PC-9 (cell line): ENCODE data around the gene CD99. TPM values are rescaled to one million over a fixed set of nuclear protein-coding genes. Genes with fewer than 3 reads are reported as not detected.

Source experiments
- BruUV-seq: library from RNA; stranded (reverse); fragments of 400-500 nt; replicated peaks from 2 replicates; lab custom pipeline; 2021; lab: Mats Ljungman, UMichigan
- CTCF ChIA-PET: fragments of 300-600 bp; sonication (Branson Sonifier 250); formaldehyde crosslinking; loops from one replicate; lab custom pipeline; 2022; ENCODE audit warnings: antibody characterized with exemption; lab: Charles Lee
- POLR2A ChIA-PET: fragments of 300-600 bp; sonication (Branson Sonifier 250); formaldehyde crosslinking; loops from one replicate; lab custom pipeline; 2022; ENCODE audit warnings: antibody characterized with exemption; ENCODE audit not compliant: unreplicated experiment; lab: Charles Lee
- DNase-seq, 2 experiments: peaks; one replicate each; pipeline versions ENCODE4 v3.0.0 to v3.0.0-alpha.2; 2015 to 2022; ENCODE audit warnings: mixed read lengths in 1 of 2
- H2AFZ ChIP-seq: fragments of 200-600 bp; sonication (generic); 2 replicates; pipeline ENCODE4 v1.8.1; 2017; ENCODE audit warnings: antibody characterized with exemption
- H3F3A ChIP-seq: fragments of 200-600 bp; sonication (generic); 2 replicates; pipeline ENCODE4 v1.8.1; 2017; ENCODE audit warnings: antibody characterized with exemption, mild to moderate bottlenecking, low read depth; ENCODE audit not compliant: insufficient read depth
- H3K27ac ChIP-seq: fragments of 200-600 bp; sonication (generic); 2 replicates; pipeline ENCODE4 v1.6.1; 2016; ENCODE audit warnings: mixed run types
- H3K27me3 ChIP-seq: fragments of 200-600 bp; sonication (generic); 2 replicates; pipeline ENCODE4 v1.6.1; 2016; ENCODE audit warnings: low read depth, mixed run types; ENCODE audit not compliant: insufficient read depth
- H3K36me3 ChIP-seq: fragments of 200-600 bp; sonication (generic); 2 replicates; pipeline ENCODE4 v1.6.1; 2016; ENCODE audit warnings: low read depth, mixed run types
- H3K4me1 ChIP-seq: fragments of 200-600 bp; sonication (generic); replicated peaks from 2 replicates; pipeline ENCODE4 v1.6.1; 2016; ENCODE audit warnings: mixed run types; ENCODE audit not compliant: insufficient read depth
- H3K4me2 ChIP-seq: fragments of 200-600 bp; sonication (generic); 2 replicates; pipeline ENCODE4 v1.6.1; 2017; ENCODE audit warnings: mixed run types
- H3K4me3 ChIP-seq: fragments of 200-600 bp; sonication (generic); 2 replicates; pipeline ENCODE4 v1.6.1; 2016; ENCODE audit warnings: mixed run types
- H3K79me2 ChIP-seq: fragments of 200-600 bp; sonication (generic); 2 replicates; pipeline ENCODE4 v1.6.1; 2017; ENCODE audit warnings: low read depth, mixed run types
- H3K9me2 ChIP-seq: fragments of 200-600 bp; sonication (generic); 2 replicates; pipeline ENCODE4 v1.8.1; 2017; ENCODE audit warnings: mild to moderate bottlenecking; ENCODE audit not compliant: insufficient read depth
- H3K9me3 ChIP-seq: fragments of 200-600 bp; sonication (generic); 2 replicates; pipeline ENCODE4 v1.8.1; 2016; ENCODE audit warnings: low read depth; ENCODE audit not compliant: insufficient read depth
- H4K20me1 ChIP-seq: fragments of 200-600 bp; sonication (generic); 2 replicates; pipeline ENCODE4 v1.8.1; 2017; ENCODE audit not compliant: insufficient read depth
- CTCF ChIP-seq: fragments of 200-600 bp; sonication (generic); conservative IDR thresholded peaks from 2 replicates; pipeline ENCODE4 v1.6.1; 2017; ENCODE audit warnings: mixed run types, antibody characterized with exemption, mild to moderate bottlenecking, moderate library complexity
- EZH2 ChIP-seq: fragments of 200-600 bp; sonication (generic); IDR thresholded peaks from 2 replicates; pipeline ENCODE4 v1.8.0; 2017; ENCODE audit warnings: antibody characterized with exemption, low read depth
- intact Hi-C: fragments of 100-400 bp; cut with micrococcal nuclease; formaldehyde crosslinking; loops from one replicate; pipeline ENCODE4 v1.10.0; 2022; ENCODE audit not compliant: unreplicated experiment
- total RNA-seq: library from RNA; stranded (reverse); gene quantifications from 2 replicates; pipeline ENCODE4 v1.2.3, GENCODE V29; 2021

CD99 gene
- total RNA-seq, 1 experiment from 2014 or later: 159 TPM

GRCh38 chrX:2765549-2765830 is 74.4 kb downstream of the CD99 start:
- Histone ChIP-seq H4K20me1 (no peaks in the 10 kb centered on the region), H3K4me3 (no peak overlapping the region), H3K27me3 (no peaks in the 10 kb centered on the region), H3K79me2 (no peaks in the 10 kb centered on the region), H3K4me2 (no peak overlapping the region), H3K9me3 (no peaks in the 10 kb centered on the region), H3K36me3 (no peaks in the 10 kb centered on the region), H3K9me2 (no peaks in the 10 kb centered on the region), H3K27ac (no peak overlapping the region), H2AFZ (no peak overlapping the region), H3F3A (no peaks in the 10 kb centered on the region; the same call in 1 of the 2 replicates), H3K4me1 (peaks cover 13% of the 10 kb centered on the region)
- intact Hi-C loops: no loop called here
- ChIA-PET CTCF (no interaction called here), POLR2A (no interaction called here)
- DNase-seq: no peak
- TF ChIP-seq EZH2: no peak
- TF ChIP-seq CTCF: no peak
- BruUV-seq: no TSS peak

GRCh38 chrX:2766906-2767305 is 75.8 kb downstream of the CD99 start:
- Histone ChIP-seq H4K20me1 (no peaks in the 10 kb centered on the region), H3K36me3 (no peaks in the 10 kb centered on the region), H3K27ac (no peak overlapping the region), H2AFZ (no peak overlapping the region), H3K27me3 (no peaks in the 10 kb centered on the region), H3K4me2 (peak overlapping the region; percentile 54; the same call in 1 of the 2 replicates), H3K4me3 (no peak overlapping the region), H3K4me1 (peaks cover 13% of the 10 kb centered on the region), H3K9me2 (no peaks in the 10 kb centered on the region), H3K79me2 (no peaks in the 10 kb centered on the region), H3F3A (no peaks in the 10 kb centered on the region; the same call in 1 of the 2 replicates), H3K9me3 (no peaks in the 10 kb centered on the region)
- intact Hi-C loops: no loop called here
- ChIA-PET CTCF (no interaction called here), POLR2A (no interaction called here)
- TF ChIP-seq CTCF: no peak
- no peak for TF ChIP-seq EZH2
- no peak for DNase-seq
- BruUV-seq: no TSS peak

DNA sequence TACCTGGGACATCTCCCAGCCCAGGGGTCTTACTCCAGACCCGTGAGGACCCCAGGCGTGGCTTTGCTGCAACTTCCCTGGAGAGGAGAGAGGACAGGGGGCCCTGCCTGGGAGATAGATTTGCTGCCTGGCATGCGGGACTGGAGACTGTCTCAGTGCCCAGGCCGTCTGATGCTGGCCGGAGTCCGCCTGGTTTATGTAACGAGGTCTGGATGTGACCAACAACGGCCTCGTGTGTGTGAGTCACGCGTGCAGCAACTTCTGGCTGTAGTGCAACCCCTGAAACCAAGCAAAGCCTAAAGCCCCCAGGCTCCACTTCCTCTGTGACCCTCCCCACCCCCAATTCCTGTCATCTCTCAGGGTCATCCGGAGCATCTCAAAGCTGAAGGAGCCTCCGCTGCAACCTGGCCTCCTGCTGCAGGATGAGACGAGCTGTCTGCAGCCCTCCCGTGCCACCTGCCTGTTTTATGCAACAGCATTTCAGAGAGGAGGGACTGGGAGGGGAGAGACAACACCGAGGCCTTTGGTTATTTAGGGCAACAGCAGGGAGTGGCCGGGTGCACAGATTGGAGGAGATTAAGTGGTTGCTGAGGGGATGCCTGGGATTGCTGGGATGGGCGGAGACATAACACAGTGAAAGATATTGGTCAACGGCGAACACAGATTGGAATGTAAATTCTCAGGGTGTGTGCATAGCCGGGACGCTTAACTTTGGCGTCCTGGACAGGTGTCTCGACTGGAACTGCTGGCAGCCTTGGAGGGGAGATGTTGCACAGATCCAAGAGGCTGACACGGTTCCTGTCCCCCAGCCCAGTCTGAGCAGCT is 76.7 kb downstream of the CD99 start:
- intact Hi-C loops: no loop called here
- H3K36me3 ChIP-seq: no peaks in the 10 kb centered on the region
- H2AFZ ChIP-seq: no peak overlapping the region
- peaks cover 13% of the 10 kb centered on the region for H3K4me1 ChIP-seq
- H4K20me1 ChIP-seq: no peaks in the 10 kb centered on the region
- H3K9me3 ChIP-seq: no peaks in the 10 kb centered on the region
- H3K9me2 ChIP-seq: no peaks in the 10 kb centered on the region
- peak; percentile 72 to 88 for DNase-seq
- no TSS peak for BruUV-seq
- ChIA-PET POLR2A (no interaction called here), CTCF (no interaction called here)
- TF ChIP-seq EZH2 (no peak), CTCF (no peak)
- no peaks in the 10 kb centered on the region for H3K79me2 ChIP-seq
- peak overlapping the region; percentile 43 for H3K27ac ChIP-seq
- H3K4me3 ChIP-seq: no peak overlapping the region
- H3F3A ChIP-seq: no peaks in the 10 kb centered on the region; the same call in 1 of the 2 replicates
- no peaks in the 10 kb centered on the region for H3K27me3 ChIP-seq
- peak overlapping the region; percentile 54 for H3K4me2 ChIP-seq
